ENCODE results near the gene FARP1. TPM values are rescaled to one million over a fixed set of nuclear protein-coding genes. Genes with fewer than 3 reads are reported as not detected.
"Not testable (repeated sequence)": the region's sequence is repeated elsewhere in the genome, so short reads cannot be mapped to it uniquely, and the experiment has no call there.

Gene FARP1
- total RNA-seq, 1 donor from 2014 or later: 186 TPM

DNA sequence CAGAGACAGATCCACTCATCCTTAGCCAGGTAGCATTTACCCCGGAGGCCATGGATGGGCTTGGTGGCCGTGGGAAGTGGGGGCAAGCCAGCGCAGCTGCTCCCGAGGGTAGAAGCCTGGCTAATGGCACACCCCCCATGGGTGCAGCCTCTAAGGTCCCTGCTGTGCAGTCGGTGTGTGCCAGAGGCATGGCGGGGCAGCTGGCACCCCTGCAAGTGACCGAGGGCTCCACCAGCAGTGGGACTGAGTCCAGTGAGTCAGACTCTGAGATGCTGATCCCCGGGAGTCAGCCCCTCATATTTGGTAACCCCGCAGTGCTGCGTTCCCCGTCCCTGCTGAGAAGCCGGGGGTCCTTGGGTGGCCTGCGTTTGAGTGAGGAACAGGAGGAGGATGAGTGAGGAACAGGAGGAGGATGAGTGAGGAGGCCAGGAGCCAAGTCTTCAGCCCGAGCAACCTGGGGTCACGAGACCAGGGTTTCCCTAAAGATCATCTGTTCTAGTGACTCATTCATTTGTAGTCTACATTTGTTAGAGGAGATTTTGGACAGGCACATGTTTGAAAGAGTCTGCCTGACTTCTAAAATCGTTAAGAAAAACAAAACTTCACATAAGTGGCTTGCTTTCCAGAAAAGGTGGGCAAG lies 253.3 kb downstream of the FARP1 start:
- no peak for DNase-seq (ENCODE audit: low spot score)

DNA sequence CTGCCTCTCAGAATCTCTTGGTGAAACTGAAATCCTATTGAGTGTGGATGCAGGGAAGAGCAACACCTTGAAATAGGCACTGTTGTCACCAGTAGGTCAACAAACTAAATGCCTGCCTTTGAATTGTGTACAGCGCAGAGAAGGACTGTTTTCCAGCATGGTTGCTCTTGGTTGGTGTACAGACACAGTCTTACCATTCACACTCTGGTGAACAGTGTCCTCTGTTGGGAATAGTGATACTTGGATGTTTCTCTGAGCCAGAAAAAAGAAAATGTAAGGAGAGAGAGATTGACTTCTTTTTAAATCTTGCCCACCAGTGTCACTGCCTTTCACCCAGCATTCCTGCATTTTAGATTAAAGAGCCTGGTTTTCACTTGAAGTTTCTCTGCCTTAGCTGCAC lies 254.3 kb downstream of the FARP1 start:
- no peak for DNase-seq (ENCODE audit: low spot score)

DNA sequence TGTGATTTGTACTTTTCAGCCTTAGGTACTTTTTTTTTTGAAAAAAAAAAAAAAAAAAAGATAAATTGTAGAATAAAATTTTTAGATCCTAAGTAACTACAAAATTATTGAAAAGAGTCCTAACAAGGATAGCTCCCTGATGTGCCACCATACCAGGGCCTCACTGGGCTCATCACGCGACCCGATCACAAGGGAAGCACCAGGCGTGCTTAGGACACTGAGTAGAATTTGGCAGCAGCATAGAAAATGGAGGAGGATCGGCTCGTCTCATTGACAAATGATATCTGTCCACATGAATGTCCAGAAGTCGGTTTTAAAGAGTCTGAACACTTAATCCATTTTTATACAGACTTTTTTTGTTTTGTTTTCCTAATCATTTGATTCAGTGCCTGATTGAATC lies 255.0 kb downstream of the FARP1 start:
- DNase-seq (ENCODE audit: low spot score): no peak

DNA sequence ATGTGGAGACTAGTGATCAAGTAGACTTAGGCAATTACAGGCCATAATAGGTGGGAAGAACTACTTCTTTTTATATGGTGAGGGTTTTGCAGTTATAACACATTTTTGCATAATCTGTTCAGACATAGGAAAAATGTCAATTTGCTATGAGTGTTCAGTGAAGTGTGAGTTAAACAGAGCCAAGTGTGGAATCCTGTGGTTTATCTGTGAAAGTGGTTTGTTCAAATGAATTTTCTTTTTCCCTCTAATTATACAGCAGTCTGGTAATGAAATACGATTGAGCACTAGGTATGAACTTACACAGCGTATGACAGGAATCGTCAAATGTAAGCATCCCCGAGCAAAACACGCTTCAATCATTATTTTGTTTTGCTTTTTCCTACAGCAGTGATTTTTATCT lies 255.7 kb downstream of the FARP1 start:
- no peak for DNase-seq (ENCODE audit: low spot score)

GRCh38 chr13:98399756-98400155 lies 256.9 kb downstream of the FARP1 start:
- DNase-seq (ENCODE audit: low spot score): no peak

GRCh38 chr13:98401934-98402333 lies 259.0 kb downstream of the FARP1 start:
- no peak for DNase-seq (ENCODE audit: low spot score)

- DNase-seq (ENCODE audit: low spot score): no peak
Measured at GRCh38 chr13:98403076-98403475, 260.2 kb downstream of the FARP1 start.

DNA sequence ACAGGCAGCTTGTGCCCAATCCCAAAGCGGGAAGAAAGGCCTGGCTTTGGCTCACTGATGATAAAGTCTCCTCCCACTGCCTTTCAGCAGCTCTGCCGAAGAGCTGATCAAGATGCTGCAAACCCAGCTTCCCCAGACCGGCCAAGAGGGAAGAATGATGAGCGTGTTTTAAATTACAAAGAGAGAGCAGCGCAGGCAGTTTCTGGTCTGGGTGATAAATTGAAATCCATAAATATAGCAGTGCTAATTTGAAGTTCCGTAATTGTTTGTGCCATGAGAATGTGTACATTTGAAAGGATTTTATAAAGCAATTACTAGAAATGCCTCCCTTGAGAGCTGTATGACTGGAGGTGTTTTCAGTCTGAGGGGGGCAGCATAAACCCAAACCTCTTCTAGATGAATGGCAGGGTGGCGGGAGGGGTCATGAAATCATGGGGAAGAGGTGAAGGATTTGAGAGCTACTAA lies 262.2 kb downstream of the FARP1 start:
- no peak for DNase-seq (ENCODE audit: low spot score)

DNA sequence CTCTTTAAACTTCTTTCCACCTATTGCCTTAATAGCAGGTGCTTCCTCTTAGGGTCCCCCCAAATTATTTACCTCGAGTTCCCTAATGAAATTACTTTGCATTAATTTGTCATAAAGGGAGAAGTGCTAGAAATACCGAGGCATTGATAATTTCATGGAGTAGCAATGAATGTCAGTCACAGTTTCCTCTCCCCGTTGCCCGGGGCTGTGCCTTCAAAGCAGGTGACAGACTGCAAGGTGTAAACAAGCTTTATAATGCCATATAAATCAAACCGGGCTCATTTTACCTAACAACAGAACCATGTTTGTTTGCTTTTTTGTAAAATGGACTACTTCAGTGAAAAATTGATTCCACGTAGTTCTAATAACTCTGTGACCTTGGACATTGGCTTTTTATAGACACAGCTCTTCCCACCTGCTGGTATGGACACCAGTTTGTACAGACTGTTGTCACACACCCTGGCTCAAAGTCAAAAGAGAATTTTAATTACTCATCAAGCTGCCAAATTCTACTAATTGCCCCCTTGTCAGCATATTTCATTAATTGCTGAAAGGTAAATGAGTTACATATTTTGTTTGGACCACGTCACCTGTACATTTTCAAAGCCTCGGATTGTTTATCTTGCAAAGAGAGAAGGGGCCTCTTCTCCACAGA lies 262.9 kb downstream of the FARP1 start:
- DNase-seq (ENCODE audit: low spot score): no peak

- no peak for DNase-seq (ENCODE audit: low spot score)
Measured at GRCh38 chr13:98406427-98406826, 263.5 kb downstream of the FARP1 start.

- DNase-seq (ENCODE audit: low spot score): no peak
Measured at GRCh38 chr13:98406971-98407370, 264.1 kb downstream of the FARP1 start.

GRCh38 chr13:98407575-98407974 lies 264.7 kb downstream of the FARP1 start:
- no peak for DNase-seq (ENCODE audit: low spot score)

GRCh38 chr13:98409281-98409680 lies 266.4 kb downstream of the FARP1 start:
- no peak for DNase-seq (ENCODE audit: low spot score)

DNA sequence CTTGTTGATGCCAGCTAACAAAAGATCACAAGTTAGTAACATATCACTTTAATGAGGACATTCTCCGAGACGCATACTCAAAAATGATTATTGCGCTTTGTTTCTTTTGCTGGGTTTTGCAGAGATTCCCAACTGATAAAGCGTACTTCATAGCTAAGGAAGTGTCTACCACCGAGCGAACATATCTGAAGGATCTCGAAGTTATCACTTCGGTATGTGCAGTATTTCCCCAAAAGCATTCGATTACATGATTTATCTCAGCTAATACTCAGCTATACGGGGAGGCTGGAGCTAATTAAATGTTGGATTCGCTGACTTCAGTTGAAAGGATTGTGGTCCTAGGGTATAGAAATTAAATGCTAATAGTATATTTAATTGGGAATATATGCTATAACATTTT lies 267.7 kb downstream of the FARP1 start:
- DNase-seq (ENCODE audit: low spot score): no peak

GRCh38 chr13:98411013-98411412 lies 268.1 kb downstream of the FARP1 start:
- DNase-seq (ENCODE audit: low spot score): no peak

DNA sequence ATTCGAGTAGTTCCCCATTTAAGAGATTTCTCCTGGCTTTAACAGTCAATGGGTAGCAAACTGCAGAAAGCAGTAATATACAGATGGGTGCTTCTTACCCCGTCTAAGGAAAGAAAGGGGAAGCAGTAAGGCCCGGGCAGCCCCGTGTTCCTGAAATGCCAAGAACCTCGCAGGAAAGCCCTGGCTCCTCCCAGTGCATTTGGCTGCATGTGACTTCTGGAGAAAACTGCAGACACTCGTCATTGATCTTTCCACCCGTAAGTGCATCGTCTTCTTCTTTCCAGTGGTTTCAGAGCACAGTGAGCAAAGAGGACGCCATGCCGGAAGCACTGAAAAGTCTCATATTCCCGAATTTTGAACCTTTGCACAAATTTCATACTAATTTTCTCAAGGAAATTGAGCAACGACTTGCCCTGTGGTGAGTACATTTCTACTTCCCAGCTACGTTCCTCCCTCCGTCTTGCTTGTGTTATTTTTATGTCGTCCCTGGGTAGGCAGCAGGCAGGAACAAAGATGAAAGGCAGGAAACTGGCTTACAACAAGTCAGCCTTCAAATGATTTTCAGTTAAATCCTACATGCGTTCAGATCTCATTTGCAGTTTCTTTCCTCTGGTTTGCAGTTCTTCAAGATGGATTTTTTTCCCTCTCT lies 268.8 kb downstream of the FARP1 start:
- no peak for DNase-seq (ENCODE audit: low spot score)

DNA sequence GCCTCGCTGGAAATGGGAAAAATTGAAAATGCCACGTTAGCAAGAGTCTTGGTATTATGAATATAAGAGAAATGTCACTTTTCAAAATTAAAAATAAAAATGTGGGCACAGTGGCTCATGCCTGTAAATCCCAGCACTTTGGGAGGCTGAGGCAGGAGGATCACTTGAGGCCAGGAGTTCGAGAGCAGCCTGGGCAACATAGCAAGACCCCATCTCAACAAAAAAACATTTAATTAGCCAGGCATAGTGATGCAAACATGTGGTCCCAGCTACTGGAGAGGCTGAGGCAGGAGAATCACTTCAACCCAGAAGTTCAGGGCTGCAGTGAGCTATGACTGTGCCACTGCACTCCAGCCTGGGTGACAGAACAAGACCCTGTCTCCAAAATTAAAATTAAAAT lies 270.4 kb downstream of the FARP1 start:
- not testable (repeated sequence) for DNase-seq (ENCODE audit: low spot score)

- DNase-seq (ENCODE audit: low spot score): no peak
Measured at GRCh38 chr13:98413796-98414195, 270.9 kb downstream of the FARP1 start.

DNA sequence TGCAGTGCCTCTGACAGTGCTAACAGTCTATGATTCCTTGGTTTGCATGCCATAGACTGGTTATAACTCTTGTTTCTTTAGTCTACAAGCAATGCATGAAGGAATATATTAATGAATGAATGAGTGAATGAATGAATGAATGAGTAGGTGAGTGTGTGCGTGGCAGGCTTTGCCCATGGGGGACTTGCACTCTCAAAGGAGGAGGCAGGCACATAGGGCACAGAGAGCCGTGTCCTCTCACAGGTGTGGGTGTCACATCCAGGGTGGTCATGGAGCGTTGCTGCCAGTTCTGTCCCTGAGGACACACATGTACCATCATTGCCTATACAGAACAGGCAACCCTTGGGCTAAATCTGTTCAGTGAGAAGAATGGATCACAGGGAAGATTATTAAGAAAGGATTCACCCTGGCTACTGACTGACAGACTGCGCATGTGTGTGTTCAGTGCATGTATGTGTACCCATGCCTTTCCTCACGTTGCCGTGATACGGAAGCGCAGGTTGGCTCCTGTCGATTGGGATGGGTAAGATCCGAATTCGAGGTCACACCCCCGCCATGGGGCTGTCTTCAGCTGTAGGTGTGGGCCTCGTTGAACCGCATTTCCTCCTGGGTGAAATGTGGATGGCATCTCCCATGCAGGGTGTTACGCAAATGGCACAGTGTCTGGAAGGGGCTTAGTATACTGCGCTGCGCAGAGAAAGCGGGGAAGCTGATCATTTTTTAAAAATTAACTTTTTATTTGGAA lies 272.6 kb downstream of the FARP1 start:
- no peak for DNase-seq (ENCODE audit: low spot score)

DNA sequence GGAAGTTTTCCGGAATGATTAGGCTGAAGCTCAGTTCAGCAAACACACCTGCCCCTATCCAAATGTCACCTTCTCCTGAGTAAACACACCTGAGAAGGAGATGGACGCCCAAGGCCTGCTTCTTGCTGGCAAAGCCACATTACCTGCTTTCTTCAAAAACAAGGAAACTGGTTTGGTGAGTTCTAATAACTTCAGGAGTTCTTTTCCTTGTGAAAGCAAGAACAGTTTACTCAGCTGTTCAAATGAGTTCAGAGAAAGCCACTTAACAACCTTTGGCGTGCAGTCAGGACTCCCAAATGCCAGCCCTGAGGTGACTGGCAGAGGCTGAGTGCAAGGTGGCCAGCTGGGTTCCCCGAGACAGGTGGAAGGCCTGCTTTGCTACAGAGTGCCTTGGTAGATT lies 273.5 kb downstream of the FARP1 start:
- peak; percentile 61 for DNase-seq (ENCODE audit: low spot score)

- DNase-seq (ENCODE audit: low spot score): no peak
Measured at GRCh38 chr13:98419786-98420553, 277.1 kb downstream of the FARP1 start.

All from ureter (tissue), 1 donor.